Amniotic epithelial cell (primary cell): ENCODE measurements around the gene CD99.
A peak's percentile ranks its signal among the peaks of the same experiment; 100 is the strongest.

ENCODE experiments used
- DNase-seq: peaks from one replicate; pipeline ENCODE4 v3.0.0-alpha.2; 2010; ENCODE audit warnings: low read depth

CD99 gene, protein sequence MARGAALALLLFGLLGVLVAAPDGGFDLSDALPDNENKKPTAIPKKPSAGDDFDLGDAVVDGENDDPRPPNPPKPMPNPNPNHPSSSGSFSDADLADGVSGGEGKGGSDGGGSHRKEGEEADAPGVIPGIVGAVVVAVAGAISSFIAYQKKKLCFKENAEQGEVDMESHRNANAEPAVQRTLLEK

DNA sequence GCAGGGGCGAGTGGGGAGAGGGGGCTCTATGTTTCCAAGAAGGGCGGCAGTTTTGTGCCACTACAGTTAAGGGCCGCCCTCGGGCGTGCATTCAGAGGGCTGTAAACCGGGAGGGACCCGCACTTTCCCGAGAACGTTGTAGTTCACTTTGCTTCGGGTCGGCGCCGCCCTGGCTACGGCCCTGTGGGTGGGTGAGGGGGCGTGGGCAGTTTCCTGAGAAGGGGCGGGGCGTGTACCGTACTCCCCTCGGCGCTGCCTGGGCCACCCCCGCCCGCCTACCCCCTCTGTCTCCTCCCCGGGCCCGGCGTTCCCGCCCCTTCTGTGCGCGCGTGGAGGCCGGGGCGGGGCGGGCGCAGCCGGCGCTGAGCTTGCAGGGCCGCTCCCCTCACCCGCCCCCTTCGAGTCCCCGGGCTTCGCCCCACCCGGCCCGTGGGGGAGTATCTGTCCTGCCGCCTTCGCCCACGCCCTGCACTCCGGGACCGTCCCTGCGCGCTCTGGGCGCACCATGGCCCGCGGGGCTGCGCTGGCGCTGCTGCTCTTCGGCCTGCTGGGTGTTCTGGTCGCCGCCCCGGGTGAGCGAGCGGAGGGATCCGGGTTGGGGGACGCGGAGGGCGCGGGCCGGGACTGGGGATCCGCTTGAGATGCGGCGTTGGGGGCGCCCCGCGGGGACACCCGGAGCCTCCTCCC is at the start of gene CD99:
Gene CD99 (plus strand): TSS at position 440 of the 687 bp plus-strand sequence. CDS start 66 bp downstream, at position 506.
- DNase-seq: peak; percentile 89

DNA sequence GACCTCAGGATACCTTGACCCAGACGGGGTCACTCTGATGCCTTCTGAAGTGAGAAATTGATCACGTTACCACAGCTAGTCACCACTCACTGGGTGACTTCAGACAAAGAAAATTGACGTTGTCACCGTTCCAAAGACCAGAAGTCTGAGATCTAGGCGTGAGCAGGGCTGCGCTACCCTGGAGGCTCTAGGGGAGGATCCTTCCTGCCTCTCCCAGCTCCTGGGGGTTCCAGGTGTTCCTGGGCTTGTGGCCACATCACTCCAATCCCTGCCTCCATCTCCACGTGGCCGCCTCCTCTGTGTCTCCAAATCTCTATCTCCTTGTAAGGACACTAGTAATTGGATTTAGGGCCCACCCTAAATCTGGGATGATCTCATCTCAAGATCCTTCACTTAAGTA is 48.9 kb upstream of the CD99 start:
- DNase-seq: no peak

DNA sequence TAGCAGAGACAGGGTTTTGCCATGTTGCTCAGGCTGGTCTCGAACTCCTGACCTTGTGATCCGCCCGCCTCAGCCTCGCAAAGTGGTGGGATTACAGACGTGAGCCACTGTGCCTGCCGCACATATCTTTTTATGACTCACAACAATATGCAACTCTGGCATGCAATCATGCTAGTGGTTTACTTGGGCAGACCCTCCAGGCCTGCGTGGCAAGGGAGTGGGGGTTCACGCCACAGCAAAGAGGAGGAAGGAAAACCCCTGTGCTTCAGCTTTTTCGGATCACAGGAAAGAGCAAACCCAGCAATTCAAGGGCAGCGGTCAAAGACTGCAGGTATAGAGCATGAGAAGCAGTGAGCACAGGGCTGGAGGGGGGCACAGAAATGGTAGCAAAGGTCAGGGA is 48.3 kb upstream of the CD99 start:
- peak; percentile 67 for DNase-seq

DNA sequence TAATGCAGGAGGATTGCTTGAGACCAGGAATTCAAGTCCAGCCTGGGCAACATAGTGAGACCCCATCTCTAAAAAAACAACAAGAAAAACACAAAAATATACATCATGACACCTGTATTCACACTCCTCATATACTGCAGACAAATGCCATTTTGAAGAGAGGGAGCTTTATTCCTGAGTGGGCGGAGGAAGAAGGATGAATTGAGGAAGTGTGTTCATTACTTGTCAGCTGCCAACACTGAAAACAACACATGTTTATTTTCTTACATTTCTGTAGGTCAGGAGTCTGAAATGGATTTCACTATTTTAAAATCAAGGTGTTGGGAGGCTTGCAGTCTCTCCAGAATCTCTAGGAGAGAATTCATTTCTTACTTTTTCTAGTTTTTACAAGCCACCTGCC is 47.2 kb upstream of the CD99 start:
- no peak for DNase-seq

DNA sequence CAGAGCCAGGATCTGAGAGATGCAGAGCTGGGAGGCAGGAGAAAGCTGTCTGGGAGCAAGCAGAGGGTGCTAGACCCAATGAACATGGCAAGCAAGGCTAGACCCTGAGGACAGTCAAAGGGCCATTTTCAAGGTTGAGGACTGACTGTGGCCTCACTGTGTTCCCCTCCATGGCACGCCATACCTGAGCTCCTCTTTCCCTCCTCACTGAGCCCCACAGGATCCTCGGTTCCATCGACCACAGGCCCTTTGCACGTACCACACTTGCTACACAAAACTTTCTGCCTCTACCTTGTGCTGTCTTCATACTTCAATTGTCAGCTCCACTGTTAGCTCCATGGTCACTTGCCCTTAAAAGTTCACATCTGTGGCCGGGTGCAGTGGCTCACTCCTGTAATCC is 45.5 kb upstream of the CD99 start:
- DNase-seq: no peak

DNA sequence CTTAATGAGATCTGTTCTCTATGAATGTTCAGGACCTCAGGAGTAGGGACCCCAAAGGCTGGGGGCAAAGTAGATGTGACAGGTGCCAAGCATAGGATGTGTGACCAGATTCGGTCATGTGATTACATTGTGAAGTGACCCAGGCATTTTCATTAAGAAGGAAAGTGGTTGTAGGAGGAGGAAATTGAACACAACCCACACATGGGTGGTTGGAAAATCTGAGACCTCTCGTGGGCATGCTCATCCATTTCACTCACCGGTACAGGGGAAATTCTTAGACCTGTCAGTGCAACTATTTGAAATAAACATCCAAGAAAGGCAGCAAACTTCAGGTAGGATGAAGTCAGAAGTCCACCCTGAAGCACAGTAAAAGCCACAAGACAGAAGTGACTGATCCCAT is 43.5 kb upstream of the CD99 start:
- DNase-seq: no peak

DNA sequence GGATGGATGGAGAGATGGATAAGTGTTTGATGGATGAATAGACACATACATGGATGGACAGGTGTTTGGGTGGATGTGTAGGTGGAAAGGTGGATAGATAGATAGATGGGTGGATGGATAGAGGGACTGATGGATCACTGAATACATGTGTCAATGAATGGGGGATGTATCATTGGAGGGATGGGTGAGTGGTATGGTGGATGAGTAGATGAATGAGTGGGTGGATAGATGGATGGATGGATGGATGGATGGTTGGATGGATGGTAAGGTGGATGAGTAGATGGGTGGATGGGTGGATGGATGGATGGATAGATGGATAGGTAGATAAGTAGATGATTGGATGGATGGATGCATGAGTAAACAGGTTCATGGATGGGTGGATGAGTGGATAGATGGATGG is 41.1 kb upstream of the CD99 start:
- no peak for DNase-seq

DNA sequence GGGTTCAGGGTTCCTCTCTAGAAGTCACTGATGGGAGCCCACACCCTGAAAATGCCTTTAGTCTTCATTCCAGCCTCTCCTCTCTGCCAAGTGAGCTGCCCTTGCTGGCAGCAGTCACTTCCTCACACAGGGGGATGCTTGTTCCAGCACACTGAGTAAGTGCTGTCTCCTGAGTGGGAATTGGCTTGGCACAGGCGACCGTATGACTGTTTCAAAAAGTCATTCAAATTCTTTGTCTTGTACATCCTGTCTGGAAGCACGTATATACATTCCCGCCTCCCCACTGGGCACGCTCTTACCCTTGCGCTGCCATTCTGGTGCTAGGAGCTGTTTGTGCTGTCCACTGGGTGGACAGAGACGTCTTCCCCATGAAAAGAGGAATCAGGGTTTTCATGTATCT is 40.2 kb upstream of the CD99 start:
- no peak for DNase-seq

DNA sequence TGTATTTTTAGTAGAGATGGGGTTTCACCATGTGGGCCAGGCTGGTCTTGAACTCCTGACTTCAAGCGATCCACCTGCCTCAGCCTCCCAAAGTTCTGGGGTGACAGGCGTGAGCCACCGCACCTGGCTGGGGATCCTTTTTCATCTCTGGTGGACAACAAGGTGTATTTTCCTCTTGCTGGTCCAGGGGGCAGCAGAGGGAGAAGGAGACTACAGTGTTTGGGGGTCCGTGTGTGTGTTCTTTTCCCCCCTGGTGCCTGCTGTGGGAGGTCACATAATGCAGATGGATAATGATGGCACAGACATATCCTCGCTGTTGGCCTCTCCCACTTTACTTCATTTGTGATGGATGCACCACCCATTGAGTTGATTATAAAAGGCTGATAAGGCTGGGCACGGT is 39.0 kb upstream of the CD99 start:
- no peak for DNase-seq

DNA sequence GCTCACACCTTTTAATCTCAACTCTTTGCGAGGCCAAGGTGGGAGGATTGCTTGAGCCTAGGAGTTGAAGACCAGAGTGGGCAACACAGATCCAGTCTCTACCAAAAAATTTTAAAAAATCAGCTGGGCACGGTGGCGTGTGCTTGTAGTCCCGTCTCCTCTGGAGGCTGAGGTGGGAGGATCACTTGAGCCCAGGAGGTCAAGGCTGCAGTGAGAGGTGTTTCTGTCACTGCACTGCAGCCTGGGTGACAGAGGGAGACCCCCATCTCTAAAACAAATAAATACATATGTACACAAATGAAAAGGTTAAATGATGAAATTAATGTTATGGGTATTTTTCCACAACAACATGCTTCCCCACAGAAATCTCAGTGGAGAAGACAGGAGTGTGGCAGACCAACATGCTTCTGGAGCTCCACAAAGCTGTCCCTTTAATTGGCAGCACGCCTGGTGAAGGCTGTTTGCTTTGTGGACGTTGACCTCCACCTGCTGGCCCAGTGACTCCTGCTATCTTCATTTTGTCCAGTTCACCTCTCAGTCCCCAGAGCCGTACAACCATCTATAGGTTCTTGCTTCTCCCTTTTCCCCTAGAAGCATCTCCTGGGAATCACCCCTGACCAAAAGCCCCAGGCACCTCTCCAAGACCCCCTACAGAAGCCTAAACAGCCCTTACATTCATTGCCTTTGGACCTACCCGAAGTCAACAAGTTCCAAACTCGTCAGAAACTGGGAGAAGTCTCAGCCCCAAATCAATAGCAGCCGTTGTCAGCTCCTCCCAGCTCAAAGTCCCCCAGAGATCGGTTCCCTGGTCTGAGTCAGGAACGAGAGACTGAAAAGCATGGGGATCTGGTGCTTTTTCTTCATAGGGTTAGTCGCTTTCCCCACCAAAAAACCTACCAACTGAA is 36.4 kb upstream of the CD99 start:
- no peak for DNase-seq

DNA sequence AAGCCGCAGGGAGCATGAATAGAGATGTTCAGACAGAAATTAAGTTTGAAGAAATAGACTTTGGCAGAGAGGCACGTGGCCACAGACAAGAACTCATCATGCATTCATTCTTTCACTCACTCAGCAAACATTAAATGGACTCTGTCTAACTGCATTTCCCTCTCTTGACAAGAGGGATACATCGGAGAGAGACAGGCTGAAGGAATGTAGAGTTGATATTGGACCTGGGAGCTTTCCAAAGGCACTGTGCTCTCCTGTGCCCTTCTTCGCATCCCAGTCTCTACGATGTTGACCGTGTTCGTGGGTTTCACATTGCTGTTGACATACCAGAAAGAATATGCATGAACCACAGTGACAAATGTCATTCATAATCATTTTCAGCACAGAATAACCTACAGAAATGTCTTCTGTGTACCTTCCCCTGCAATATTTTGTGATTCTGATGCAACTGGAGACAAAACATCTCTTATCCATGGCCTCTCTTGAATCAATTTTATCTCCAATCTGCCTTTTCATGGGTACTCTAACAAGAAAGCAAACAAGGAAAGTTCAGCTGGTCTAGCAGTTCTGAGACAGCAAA is 34.7 kb upstream of the CD99 start:
- DNase-seq: no peak

DNA sequence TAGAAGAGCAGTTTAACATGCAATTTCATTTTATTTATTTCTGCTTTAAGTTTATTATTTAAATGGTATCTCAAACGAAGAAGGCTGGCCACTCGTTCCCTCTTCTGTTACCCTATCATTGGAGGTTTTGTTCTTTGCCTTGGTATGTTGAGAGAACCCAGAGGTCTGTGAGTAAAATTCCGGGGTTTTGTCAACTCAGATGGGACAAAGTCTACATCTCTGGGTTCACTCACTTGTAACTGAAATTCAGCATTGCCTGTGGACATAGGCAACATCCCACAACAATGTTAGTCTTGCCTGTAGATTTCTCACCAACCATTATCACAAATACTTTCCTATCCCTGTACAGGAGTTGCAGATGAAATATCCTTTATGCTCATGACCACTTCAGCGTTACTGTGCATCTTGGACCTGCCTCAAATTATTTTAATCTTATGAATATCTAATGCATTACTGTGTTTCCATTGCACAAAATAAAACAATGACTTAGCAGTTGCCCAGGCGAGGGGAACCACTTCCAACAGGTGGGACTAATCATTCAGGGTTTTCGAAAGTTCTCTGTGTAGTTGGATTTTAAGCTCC is 33.5 kb upstream of the CD99 start:
- DNase-seq: no peak

DNA sequence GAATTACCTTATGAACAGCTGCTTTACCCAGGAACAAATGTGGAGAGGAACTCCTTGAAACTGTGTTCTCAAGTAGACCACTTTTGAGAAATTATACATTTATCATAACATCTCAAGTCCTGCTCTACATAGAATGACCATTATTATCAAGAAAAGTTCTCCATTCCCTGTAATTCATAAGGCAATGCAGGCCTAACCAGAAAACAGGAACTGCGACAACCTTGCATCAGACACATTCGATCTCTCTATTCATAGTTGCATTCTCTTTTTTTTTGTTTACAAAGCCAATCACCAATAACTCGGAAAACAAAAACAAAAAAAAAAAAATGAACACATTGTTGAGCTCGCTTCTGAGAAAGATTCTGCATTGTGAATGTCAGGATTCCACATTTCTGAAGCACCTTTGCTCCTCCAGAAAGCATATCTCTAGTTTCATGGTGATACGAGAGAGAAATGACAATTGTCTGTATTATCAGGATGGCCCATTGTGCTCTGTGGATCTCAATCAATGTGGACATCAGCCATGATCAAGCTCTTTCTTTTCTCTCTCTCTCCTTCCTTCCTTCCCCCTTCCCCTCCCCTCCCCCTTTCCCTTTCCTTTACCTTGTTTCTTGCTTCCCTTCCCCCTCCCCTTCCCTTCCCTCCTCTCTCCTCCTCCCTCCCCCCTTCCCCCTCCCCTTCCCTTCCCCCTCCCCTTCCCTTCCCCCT is 32.4 kb upstream of the CD99 start:
- DNase-seq: no peak

DNA sequence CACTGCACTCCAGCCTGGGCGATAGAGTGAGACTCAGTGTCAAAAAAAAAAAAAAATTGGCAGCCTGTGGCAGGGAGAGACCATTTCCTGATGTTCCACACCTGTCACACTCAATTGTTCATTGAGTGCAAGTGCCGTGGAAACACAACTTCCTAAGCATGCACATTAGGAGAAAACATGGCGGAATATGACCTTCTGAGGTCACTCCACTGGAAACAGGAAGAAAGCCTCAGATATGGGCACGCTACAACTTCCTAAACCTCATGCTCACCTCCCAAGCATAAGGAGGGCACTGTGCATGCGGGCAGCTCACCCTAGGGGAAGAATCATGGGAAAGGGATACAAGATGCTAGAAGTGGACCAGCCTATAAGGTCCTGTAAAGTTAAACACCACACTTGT is 28.5 kb upstream of the CD99 start:
- DNase-seq: no peak

DNA sequence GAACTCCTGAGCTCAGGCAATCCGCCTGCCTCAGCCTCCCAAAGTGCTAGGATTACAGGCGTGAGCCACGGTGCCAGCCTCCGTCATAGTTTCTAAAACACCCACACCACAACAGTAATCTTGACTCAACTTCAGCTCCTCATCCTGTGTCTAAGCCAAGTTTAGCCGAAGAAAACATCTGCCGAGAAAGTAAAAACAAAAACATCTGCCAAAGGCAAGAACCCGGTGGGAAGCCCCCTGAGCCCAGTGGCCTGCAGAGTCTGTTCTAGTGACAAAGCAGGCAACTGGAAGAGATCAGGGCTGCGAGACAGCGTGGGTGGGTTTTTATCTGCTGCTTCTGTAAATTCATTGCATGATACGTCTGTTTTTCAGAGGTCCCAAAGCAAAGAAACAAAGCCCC is 26.6 kb upstream of the CD99 start:
- peak; percentile 81 for DNase-seq

DNA sequence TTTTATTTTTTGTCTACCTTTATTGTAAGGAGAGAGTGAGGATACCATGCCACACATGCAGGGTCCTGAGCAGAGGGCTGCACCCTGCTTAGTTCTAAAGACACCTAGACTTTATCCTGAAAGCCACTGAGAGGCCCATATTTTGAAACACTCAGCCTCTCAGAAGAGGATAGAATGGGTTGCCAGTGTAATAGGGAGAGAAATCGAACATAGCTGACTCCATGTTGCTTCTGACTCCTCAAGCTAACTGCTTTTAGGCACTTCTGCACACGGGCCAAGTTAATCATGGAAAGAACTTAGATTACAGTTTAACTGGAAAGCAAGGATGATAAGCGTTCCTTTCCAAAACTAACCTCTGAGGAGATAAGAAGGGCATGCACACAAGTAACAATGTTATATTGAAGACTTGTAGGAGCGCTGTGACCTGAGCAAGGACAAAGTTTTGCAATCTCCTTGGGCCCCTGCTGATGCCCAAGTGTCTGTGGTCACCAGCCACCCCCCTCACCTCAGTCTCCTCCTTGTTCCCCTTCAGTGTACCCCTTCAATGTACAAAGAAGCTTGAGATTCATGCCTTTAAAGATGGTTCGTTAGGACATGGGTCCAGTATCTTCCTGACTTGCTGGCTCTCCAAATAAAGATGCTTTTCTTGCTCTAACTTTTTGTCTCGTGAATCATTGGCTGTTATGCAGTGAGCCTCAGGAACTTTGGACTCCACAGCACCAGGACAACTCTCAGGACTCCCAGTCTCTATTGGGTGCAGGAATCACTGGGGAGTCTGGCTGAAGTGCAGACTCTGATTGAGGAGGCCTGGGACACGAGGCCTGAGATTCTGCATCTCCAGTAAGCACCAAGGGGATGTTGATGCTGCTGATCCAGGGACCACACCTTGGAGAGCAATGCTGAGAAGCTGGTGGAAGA is 25.4 kb upstream of the CD99 start:
- no peak for DNase-seq

DNA sequence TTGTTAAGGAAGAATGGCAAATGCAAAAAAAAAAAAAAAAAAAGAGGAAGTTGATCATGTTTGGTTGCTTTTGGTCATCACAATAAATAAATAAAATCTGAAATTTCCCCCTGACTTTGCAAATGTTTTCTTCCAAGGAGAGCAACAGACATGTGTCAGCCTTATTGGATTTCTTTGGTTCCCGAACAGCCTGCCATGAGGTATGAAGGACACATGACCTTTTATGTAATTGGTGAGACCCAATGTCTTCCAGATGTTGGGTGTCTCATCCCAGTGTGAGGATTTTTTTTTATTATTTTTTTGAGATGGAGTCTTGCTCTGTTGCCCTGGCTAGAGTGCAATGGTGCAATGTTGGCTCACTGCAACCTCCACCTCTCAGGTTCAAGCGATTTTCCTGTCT is 24.6 kb upstream of the CD99 start:
- no peak for DNase-seq

DNA sequence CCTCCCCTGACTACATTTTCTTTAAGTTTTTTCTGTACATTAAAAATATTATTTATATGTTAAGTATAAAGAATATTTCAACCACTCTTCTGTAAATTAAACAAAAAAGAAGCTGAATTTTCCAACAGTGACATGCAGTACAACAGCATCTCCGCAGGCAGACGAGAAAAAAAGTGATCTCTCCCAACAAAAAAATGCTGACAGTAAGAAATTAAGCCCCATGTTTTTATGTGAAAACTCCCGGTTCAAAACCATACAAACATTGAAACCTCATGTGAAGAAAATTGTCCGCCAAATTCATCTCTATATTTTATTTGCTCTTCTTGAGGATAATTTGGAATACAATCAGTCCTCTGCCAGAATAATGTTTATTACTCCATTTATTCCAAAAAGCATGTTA is 20.1 kb upstream of the CD99 start:
- no peak for DNase-seq

DNA sequence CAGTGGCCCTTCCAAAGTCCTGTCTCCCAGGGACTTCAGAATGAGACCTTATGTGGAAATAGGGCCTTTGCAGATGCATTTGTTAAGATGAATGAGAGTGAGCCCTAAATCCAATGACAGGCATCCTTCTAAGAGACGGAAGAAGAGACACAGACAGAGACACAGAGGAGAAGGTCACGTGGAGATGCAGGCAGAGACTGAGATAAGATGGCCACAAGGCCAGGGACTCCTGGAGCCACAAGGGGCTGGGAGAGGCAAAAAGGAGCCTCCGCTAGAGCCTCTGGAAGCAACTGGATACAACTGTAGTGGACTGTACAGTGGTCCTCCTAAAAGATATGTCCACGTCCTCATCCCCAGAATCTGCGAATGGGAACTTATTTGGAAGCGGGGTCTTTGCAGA is 19.0 kb upstream of the CD99 start:
- no peak for DNase-seq

DNA sequence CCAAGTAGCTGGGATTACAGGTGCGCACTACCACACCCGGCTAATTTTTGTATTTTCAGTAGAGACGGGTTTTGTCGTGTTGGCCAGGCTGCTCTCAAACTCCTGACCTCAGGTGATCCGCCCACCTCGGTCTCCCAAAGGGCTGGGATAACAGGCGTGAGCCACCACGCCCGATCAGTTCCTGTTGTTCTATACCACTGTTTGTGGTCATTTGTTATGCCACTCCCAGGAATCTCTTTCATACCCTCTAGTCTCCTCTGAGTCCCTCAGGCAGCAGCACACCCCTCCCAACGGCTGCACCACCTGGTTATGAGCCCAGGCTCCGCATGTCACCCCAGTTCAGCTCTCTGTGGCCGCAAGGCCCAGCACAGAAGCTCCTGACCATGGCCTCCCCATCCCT is 17.5 kb upstream of the CD99 start:
- DNase-seq: no peak
